Calu3 (cell line): Measurements from ENCODE around the gene APOC3. TPM values are rescaled to one million over a fixed set of nuclear protein-coding genes. Genes with fewer than 3 reads are reported as not detected.

Experiments
- Bru-seq: library from RNA; stranded (reverse); fragments of 400-500 nt; gene quantifications from one replicate; lab custom pipeline; 2021; lab: Mats Ljungman, UMichigan
- BruChase-seq, 2 experiments: library from RNA; stranded (reverse); fragments of 400-500 nt; gene quantifications; one replicate each; lab custom pipeline; 2021; lab: Mats Ljungman, UMichigan
- BruUV-seq: library from RNA; stranded (reverse); fragments of 400-500 nt; replicated peaks from 2 replicates; lab custom pipeline; 2021; lab: Mats Ljungman, UMichigan
- CTCF ChIA-PET: fragments of 300-600 bp; sonication (Branson Sonifier 250); formaldehyde crosslinking; loops from one replicate; lab custom pipeline; 2022; ENCODE audit warnings: antibody characterized with exemption; lab: Charles Lee
- DNase-seq: peaks from one replicate; pipeline ENCODE4 v3.0.0; 2022
- H3K27ac Mint-ChIP-seq: one replicate; pipeline ENCODE4 v1.8.0; 2022; ENCODE audit warnings: mixed read lengths; ENCODE audit not compliant: unreplicated experiment
- H3K27me3 Mint-ChIP-seq: one replicate; pipeline ENCODE4 v1.8.0; 2022; ENCODE audit warnings: mixed read lengths; ENCODE audit not compliant: unreplicated experiment
- H3K36me3 Mint-ChIP-seq: one replicate; pipeline ENCODE4 v1.8.0; 2022; ENCODE audit warnings: mild to moderate bottlenecking, moderate library complexity, mixed read lengths; ENCODE audit not compliant: insufficient read depth, unreplicated experiment
- H3K4me1 Mint-ChIP-seq: one replicate; pipeline ENCODE4 v1.8.0; 2022; ENCODE audit warnings: mild to moderate bottlenecking, low read depth, mixed read lengths; ENCODE audit not compliant: unreplicated experiment
- H3K4me3 Mint-ChIP-seq: one replicate; pipeline ENCODE4 v1.8.0; 2022; ENCODE audit warnings: mild to moderate bottlenecking, low read depth, moderate library complexity, mixed read lengths; ENCODE audit not compliant: unreplicated experiment
- H3K9me3 Mint-ChIP-seq: one replicate; pipeline ENCODE4 v1.8.0; 2022; ENCODE audit warnings: low read depth, mixed read lengths; ENCODE audit not compliant: unreplicated experiment
- intact Hi-C: fragments of 100-400 bp; cut with micrococcal nuclease; formaldehyde crosslinking; loops from one replicate; pipeline ENCODE4 v1.10.0; 2022; ENCODE audit not compliant: unreplicated experiment
- long read RNA-seq: library from polyadenylated mRNA; stranded (forward); transcript quantifications from one replicate; pipeline ENCODE4 v2.0.0, GENCODE V29; 2022
- total RNA-seq: library from RNA; stranded (reverse); gene quantifications from 2 replicates; pipeline ENCODE4 v1.2.3, GENCODE V29; 2022
- TF ChIP-seq, protein P1 (sequence below): fragments of 200-600 bp; IDR thresholded peaks from one replicate; pipeline ENCODE4 v1.8.0; 2022; ENCODE audit warnings: antibody characterized with exemption; ENCODE audit not compliant: unreplicated experiment

APOC3 gene
- total RNA-seq (not detected in 2 replicates), Bru-seq, nascent RNA (not detected), BruChase-seq, experiment 1, labeled RNA remaining after a 6-hour chase (not detected), BruChase-seq, experiment 2, labeled RNA remaining after a 2-hour chase (not detected)
- long read RNA-seq = 0 reads

DNA sequence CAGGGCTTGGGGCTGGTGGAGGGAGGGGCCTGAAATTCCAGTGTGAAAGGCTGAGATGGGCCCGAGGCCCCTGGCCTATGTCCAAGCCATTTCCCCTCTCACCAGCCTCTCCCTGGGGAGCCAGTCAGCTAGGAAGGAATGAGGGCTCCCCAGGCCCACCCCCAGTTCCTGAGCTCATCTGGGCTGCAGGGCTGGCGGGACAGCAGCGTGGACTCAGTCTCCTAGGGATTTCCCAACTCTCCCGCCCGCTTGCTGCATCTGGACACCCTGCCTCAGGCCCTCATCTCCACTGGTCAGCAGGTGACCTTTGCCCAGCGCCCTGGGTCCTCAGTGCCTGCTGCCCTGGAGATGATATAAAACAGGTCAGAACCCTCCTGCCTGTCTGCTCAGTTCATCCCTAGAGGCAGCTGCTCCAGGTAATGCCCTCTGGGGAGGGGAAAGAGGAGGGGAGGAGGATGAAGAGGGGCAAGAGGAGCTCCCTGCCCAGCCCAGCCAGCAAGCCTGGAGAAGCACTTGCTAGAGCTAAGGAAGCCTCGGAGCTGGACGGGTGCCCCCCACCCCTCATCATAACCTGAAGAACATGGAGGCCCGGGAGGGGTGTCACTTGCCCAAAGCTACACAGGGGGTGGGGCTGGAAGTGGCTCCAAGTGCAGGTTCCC lies at the start of gene APOC3:
TSS of gene APOC3 (plus strand) at position 383 of the 659 bp plus-strand sequence. CDS start 676 bp downstream, outside the sequence.
- Mint-ChIP-seq H3K36me3 (no peaks in the 10 kb centered on the region), H3K4me1 (no peaks in the 10 kb centered on the region), H3K9me3 (no peaks in the 10 kb centered on the region), H3K27me3 (peaks cover 6% of the 10 kb centered on the region), H3K27ac (no peak within 1 kb of the TSS), H3K4me3 (no peak within 1 kb of the TSS)
- no peak for DNase-seq
- intact Hi-C loops = no loop called here
- no TSS peak for BruUV-seq
- CTCF ChIA-PET = no interaction called here
- TF ChIP-seq, protein P1, sequence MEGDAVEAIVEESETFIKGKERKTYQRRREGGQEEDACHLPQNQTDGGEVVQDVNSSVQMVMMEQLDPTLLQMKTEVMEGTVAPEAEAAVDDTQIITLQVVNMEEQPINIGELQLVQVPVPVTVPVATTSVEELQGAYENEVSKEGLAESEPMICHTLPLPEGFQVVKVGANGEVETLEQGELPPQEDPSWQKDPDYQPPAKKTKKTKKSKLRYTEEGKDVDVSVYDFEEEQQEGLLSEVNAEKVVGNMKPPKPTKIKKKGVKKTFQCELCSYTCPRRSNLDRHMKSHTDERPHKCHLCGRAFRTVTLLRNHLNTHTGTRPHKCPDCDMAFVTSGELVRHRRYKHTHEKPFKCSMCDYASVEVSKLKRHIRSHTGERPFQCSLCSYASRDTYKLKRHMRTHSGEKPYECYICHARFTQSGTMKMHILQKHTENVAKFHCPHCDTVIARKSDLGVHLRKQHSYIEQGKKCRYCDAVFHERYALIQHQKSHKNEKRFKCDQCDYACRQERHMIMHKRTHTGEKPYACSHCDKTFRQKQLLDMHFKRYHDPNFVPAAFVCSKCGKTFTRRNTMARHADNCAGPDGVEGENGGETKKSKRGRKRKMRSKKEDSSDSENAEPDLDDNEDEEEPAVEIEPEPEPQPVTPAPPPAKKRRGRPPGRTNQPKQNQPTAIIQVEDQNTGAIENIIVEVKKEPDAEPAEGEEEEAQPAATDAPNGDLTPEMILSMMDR = no peak

DNA sequence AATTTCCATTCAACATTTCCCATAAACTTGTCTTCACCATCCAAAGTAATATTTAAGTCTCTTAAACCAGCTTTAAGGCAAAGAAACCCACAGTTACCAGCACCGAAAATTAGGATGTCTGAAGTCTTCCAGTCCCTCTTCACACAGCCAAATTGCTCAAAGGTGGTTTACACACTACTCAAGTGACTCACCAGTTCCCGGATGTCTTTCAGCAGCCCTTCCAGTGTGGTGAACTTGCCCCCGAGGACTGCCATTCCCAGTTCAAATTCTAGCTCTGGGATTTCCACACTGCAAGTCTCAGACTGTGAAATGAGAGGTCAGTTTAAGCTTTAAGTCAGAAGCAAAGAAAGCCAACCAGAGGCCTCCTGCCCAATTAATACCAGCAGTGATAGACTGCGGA lies 47.0 kb upstream of the APOC3 start:
- no peak overlapping the region for H3K4me3 Mint-ChIP-seq
- CTCF ChIA-PET = no interaction called here
- DNase-seq = no peak
- no peak overlapping the region for H3K27ac Mint-ChIP-seq
- TF ChIP-seq, protein P1 = no peak
- H3K4me1 Mint-ChIP-seq = peaks cover 8% of the 10 kb centered on the region
- H3K9me3 Mint-ChIP-seq = no peaks in the 10 kb centered on the region
- no peaks in the 10 kb centered on the region for H3K27me3 Mint-ChIP-seq
- intact Hi-C loops = no loop called here
- peaks cover 44% of the 10 kb centered on the region for H3K36me3 Mint-ChIP-seq
- no TSS peak for BruUV-seq

DNA sequence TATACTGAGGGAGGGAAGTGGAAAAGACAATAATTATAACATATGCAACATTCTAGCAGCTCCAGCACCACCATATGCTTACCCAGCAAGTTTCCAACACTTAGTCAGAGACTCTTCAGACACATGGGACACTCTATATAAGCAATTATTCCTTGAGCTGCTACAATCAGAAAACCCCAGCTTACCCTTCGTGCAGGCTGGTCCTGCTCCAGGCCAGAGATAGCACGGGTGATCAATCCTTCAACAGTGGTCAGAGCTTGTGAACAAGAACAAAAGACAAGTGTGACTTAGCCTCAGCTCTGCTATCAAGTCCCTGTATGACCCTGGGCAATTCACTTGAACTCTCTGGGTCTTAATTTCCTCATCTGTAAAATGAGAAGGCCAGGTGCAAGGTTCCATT lies 43.4 kb upstream of the APOC3 start:
- no peaks in the 10 kb centered on the region for H3K27me3 Mint-ChIP-seq
- no peak overlapping the region for H3K4me3 Mint-ChIP-seq
- intact Hi-C loops = no loop called here
- no peaks in the 10 kb centered on the region for H3K9me3 Mint-ChIP-seq
- no peak overlapping the region for H3K27ac Mint-ChIP-seq
- no peak for DNase-seq
- peaks cover 46% of the 10 kb centered on the region for H3K36me3 Mint-ChIP-seq
- peaks cover 17% of the 10 kb centered on the region for H3K4me1 Mint-ChIP-seq
- CTCF ChIA-PET = no interaction called here
- TF ChIP-seq, protein P1 = no peak
- BruUV-seq = no TSS peak

DNA sequence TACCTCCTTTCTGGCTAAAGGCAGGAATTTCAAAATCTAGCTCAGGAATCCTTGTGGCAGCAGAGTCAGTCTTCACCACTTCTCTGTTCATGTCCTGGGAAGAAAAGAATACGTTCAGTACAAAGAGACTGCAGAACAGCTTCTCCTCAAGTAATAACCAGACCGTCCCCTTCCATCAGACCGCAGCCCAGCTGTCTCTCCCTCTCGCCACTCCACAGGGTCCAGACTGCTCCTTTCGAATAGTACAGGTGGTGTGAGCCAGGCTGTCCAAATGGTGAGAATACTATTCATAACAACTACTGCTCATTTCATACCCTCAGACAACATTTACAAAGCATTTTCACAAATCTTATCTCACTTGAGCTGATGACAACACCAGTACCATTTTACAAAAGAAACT lies 42.7 kb upstream of the APOC3 start:
- Mint-ChIP-seq H3K9me3 (no peaks in the 10 kb centered on the region), H3K4me1 (peaks cover 17% of the 10 kb centered on the region), H3K36me3 (peaks cover 40% of the 10 kb centered on the region), H3K27ac (no peak overlapping the region), H3K27me3 (no peaks in the 10 kb centered on the region), H3K4me3 (peak overlapping the region; percentile 90)
- no peak for DNase-seq
- TF ChIP-seq, protein P1 = no peak
- intact Hi-C loops = no loop called here
- BruUV-seq = TSS peak; percentile 57
- CTCF ChIA-PET = interaction anchor here (0.9 kb wide), 1 partner anchor 11 kb away, joined by 3 read pairs; no protein-coding TSS in a partner anchor
